Panc1 (cell line): Measurements from ENCODE around the gene SEMA7A. TPM values are rescaled to one million over a fixed set of nuclear protein-coding genes. Genes with fewer than 3 reads are reported as not detected.

Source experiments
- ATAC-seq: fragments of 200-7000 bp; cut with Tn5 transposase; 2 replicates; pipeline ENCODE4 v1.9.1; 2020; ENCODE audit warnings: mild to moderate bottlenecking, moderate library complexity
- BruUV-seq: library from RNA; stranded (reverse); fragments of 400-500 nt; replicated peaks from 2 replicates; lab custom pipeline; 2021; lab: Mats Ljungman, UMichigan
- CTCF ChIA-PET: fragments of 300-600 bp; sonication (Branson Sonifier 250); formaldehyde crosslinking; loops from one replicate; lab custom pipeline; 2022; ENCODE audit warnings: antibody characterized with exemption; lab: Charles Lee
- POLR2A ChIA-PET: fragments of 300-600 bp; sonication (Branson Sonifier 250); formaldehyde crosslinking; loops from one replicate; lab custom pipeline; 2022; ENCODE audit warnings: antibody characterized with exemption; lab: Charles Lee
- DNase-seq: peaks from one replicate; pipeline ENCODE4 v3.0.0-alpha.2; 2010; ENCODE audit warnings: low read depth, low spot score
- H3K27ac ChIP-seq: 2 replicates; pipeline ENCODE4 v1.5.1; 2011; ENCODE audit warnings: mild to moderate bottlenecking, low read length, inconsistent platforms
- H3K27me3 ChIP-seq: fragments of 200-500 bp; sonication (Bioruptor generic); 2 replicates; pipeline ENCODE4 v1.6.0; 2014; ENCODE audit warnings: low read length, inconsistent platforms; ENCODE audit not compliant: control insufficient read depth, insufficient read depth
- H3K36me3 ChIP-seq: fragments of 200-500 bp; sonication (Bioruptor generic); 2 replicates; pipeline ENCODE4 v1.5.1; 2014; ENCODE audit warnings: inconsistent platforms, mild to moderate bottlenecking, low read length, moderate library complexity; ENCODE audit not compliant: control insufficient read depth, insufficient read depth
- H3K4me1 ChIP-seq: 2 replicates; pipeline ENCODE4 v1.5.1; 2011; ENCODE audit warnings: inconsistent platforms, mild to moderate bottlenecking, low read length, moderate library complexity; ENCODE audit not compliant: control insufficient read depth, insufficient read depth
- H3K4me3 ChIP-seq, 2 experiments: 2 replicates each; pipeline ENCODE4 v1.5.1; 2011 to 2012; ENCODE audit warnings: low read depth in 2 of 2, low read length in 2 of 2, mild to moderate bottlenecking in 2 of 2, inconsistent platforms in 1 of 2, moderate library complexity in 1 of 2
- H3K9me3 ChIP-seq: fragments of 200-500 bp; sonication (Bioruptor generic); 2 replicates; pipeline ENCODE4 v1.5.1; 2014; ENCODE audit warnings: low read depth, mild to moderate bottlenecking, inconsistent platforms, low read length, moderate library complexity; ENCODE audit not compliant: control insufficient read depth, insufficient read depth
- POLR2AphosphoS5 ChIP-seq: IDR thresholded peaks from 2 replicates; pipeline ENCODE4 v1.6.1; 2012; ENCODE audit warnings: mild to moderate bottlenecking, low read depth, low read length, moderate library complexity
- SIN3A ChIP-seq: IDR thresholded peaks from 2 replicates; pipeline ENCODE4 v1.6.1; 2012; ENCODE audit warnings: low read depth, mild to moderate bottlenecking, low read length, moderate library complexity, borderline replicate concordance; ENCODE audit not compliant: insufficient read depth
- TCF7L2 ChIP-seq: IDR thresholded peaks from 2 replicates; pipeline ENCODE4 v1.6.1; 2011; ENCODE audit warnings: mild to moderate bottlenecking, low read depth, low read length, inconsistent platforms
- in situ Hi-C: cut with HindIII; loops from 2 replicates; pipeline ENCODE4 v1.10.0; 2016; ENCODE audit warnings: low sequenced_read_pairs, low pct_unique_long_range_greater_than_20kb
- intact Hi-C: fragments of 100-400 bp; cut with micrococcal nuclease; formaldehyde crosslinking; loops from one replicate; pipeline ENCODE4 v1.10.0; 2022; ENCODE audit not compliant: unreplicated experiment
- total RNA-seq: library from RNA; stranded (reverse); gene quantifications from one replicate; pipeline ENCODE4 v1.2.1, GENCODE V29; 2021; ENCODE audit not compliant: unreplicated experiment
- TF ChIP-seq, protein P1 (sequence below), 2 experiments: IDR thresholded peaks; 2 replicates each; pipeline ENCODE4 v1.6.1; 2011 to 2012; ENCODE audit warnings: low read depth in 2 of 2, control low read depth in 1 of 2, low read length in 1 of 2, mild to moderate bottlenecking in 1 of 2, moderate library complexity in 1 of 2; ENCODE audit not compliant: insufficient read depth in 1 of 2
- TF ChIP-seq, protein P2 (sequence below): fragments of 450-650 bp; IDR thresholded peaks from 2 replicates; pipeline ENCODE4 v1.5.1; 2017; ENCODE audit warnings: mild to moderate bottlenecking

The SEMA7A gene
- total RNA-seq, 1 experiment from 2014 or later, result 11.2 TPM

- TF ChIP-seq SIN3A, result no peak
- no peak for TF ChIP-seq POLR2AphosphoS5
- TF ChIP-seq, protein P1, sequence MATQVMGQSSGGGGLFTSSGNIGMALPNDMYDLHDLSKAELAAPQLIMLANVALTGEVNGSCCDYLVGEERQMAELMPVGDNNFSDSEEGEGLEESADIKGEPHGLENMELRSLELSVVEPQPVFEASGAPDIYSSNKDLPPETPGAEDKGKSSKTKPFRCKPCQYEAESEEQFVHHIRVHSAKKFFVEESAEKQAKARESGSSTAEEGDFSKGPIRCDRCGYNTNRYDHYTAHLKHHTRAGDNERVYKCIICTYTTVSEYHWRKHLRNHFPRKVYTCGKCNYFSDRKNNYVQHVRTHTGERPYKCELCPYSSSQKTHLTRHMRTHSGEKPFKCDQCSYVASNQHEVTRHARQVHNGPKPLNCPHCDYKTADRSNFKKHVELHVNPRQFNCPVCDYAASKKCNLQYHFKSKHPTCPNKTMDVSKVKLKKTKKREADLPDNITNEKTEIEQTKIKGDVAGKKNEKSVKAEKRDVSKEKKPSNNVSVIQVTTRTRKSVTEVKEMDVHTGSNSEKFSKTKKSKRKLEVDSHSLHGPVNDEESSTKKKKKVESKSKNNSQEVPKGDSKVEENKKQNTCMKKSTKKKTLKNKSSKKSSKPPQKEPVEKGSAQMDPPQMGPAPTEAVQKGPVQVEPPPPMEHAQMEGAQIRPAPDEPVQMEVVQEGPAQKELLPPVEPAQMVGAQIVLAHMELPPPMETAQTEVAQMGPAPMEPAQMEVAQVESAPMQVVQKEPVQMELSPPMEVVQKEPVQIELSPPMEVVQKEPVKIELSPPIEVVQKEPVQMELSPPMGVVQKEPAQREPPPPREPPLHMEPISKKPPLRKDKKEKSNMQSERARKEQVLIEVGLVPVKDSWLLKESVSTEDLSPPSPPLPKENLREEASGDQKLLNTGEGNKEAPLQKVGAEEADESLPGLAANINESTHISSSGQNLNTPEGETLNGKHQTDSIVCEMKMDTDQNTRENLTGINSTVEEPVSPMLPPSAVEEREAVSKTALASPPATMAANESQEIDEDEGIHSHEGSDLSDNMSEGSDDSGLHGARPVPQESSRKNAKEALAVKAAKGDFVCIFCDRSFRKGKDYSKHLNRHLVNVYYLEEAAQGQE (IDR thresholded peaks at IDR 0.05; ENCODE audit: insufficient read depth in 1 of 2, low read depth in 2 of 2, low read length in 1 of 2), result no peak
- no peak for TF ChIP-seq TCF7L2
- TF ChIP-seq, protein P2, sequence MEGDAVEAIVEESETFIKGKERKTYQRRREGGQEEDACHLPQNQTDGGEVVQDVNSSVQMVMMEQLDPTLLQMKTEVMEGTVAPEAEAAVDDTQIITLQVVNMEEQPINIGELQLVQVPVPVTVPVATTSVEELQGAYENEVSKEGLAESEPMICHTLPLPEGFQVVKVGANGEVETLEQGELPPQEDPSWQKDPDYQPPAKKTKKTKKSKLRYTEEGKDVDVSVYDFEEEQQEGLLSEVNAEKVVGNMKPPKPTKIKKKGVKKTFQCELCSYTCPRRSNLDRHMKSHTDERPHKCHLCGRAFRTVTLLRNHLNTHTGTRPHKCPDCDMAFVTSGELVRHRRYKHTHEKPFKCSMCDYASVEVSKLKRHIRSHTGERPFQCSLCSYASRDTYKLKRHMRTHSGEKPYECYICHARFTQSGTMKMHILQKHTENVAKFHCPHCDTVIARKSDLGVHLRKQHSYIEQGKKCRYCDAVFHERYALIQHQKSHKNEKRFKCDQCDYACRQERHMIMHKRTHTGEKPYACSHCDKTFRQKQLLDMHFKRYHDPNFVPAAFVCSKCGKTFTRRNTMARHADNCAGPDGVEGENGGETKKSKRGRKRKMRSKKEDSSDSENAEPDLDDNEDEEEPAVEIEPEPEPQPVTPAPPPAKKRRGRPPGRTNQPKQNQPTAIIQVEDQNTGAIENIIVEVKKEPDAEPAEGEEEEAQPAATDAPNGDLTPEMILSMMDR, result no peak
- Histone ChIP-seq H3K4me3 (no peak overlapping the region), H3K27ac (no peak overlapping the region), H3K36me3 (no peaks in the 10 kb centered on the region), H3K27me3 (no peaks in the 10 kb centered on the region), H3K9me3 (no peaks in the 10 kb centered on the region), H3K4me1 (peaks cover 69% of the 10 kb centered on the region)
- ChIA-PET CTCF (no interaction called here), POLR2A (no interaction called here)
- no TSS peak for BruUV-seq
- ATAC-seq, result no peak
- intact Hi-C loops (no loop called here), in situ Hi-C loops (no loop called here)
- DNase-seq, result no peak
Measured at GRCh38 chr15:74426404-74427281, 7.1 kb downstream of the SEMA7A start.

DNA sequence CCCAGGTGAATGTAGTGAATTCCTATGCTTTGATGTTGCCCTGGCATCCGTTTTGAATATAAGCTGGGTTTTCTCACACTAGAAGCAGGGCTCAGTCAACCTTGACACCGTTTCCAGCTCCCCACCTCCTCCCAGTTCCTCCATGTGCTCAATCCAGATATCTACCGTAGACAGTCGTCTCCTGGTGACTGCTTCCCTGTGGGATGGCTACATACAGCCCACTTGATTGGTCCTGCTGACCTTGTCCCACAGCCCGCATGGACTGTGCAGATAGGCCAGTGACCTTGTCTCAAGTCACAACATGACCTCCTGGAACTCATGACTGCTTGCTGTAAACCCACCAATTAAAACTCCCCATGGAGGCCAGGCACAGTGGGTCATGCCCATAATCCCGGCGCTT, 8.1 kb downstream of the SEMA7A start:
- ChIA-PET CTCF (no interaction called here), POLR2A (no interaction called here)
- TF ChIP-seq, protein P2, result no peak
- in situ Hi-C loops (no loop called here), intact Hi-C loops (no loop called here)
- Histone ChIP-seq H3K4me1 (peaks cover 70% of the 10 kb centered on the region), H3K36me3 (no peaks in the 10 kb centered on the region), H3K4me3 (no peak overlapping the region), H3K9me3 (no peaks in the 10 kb centered on the region), H3K27ac (no peak overlapping the region), H3K27me3 (no peaks in the 10 kb centered on the region)
- BruUV-seq, result no TSS peak
- ATAC-seq, result no peak
- no peak for DNase-seq
